NOMO-1 treated with DMSO at 0.1 percent for 48 hours (cell line): Measurements from ENCODE around the gene LRIG3.
"Not testable (repeated sequence)": the region's sequence is repeated elsewhere in the genome, so short reads cannot be mapped to it uniquely, and the experiment has no call there.

Experiments
- DNase-seq: peaks from one replicate; lab custom pipeline; 2025; ENCODE audit not compliant: unreplicated experiment; lab: John Stamatoyannopoulos, UW

Gene LRIG3

DNA sequence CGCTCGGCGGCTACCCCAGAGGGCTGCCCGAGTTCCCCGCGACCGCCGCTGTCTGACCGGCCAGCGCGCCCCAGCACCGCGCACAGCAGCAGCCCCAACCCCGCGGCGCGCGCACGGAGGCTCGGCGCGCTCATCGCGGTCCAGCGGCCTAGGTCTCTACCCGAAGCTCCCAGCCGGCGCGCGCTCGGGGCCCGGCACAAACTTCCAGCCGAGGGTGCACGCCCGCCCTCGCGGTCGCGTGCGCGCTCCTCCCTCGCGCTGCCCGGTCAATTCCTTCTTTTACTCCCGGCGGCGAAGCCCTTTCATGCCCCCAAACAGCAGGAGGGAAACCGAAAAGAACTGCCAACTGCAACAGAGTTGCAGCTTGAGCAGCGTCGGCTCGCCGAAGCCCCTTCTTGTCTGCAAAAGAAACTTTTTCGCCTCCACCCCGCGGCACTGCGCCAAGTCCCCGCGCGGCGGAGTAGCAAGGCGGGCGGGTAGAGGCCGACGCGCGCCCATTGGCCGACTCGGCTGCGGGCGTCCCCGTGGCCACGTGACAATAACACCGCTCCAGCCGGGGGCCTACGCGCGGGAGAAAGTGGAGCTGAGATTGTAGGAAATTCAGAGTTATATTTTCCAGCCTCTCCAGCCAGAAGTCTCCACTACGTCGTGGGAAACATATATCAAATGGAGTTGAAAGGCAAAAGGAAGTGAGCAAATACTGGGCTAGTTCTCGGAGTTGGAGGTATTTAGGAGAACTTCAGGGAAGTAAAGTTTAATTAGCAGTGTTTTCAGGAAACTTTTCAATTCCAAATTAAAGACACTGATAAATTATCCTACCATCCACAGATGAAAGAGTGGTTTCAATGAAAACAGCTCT, at the start of gene LRIG3:
Gene LRIG3, minus strand, starts transcription at position 403 of the 859 bp plus-strand sequence. Its CDS starts 269 bp downstream, at position 134.
- DNase-seq, result no peak

DNA sequence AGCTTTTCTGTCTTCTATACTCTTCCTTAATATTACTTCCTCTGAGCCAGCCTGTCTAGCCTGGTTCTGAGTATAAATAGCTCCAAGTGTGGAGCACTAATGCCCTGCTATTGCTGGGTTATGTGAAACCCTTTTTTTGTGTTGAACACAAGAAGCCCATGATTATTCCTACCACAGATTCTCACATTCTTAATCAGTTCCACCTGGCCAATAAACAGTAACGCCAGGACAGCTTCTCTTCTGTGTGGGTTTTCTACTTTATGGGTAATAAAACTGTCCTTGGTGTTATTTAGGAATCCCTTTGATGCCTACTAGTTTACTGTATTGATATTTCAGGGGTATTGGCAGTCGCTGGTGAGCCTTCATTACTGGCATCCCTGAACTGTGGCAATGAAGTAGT, 48.9 kb upstream of the LRIG3 start:
- no peak for DNase-seq

DNA sequence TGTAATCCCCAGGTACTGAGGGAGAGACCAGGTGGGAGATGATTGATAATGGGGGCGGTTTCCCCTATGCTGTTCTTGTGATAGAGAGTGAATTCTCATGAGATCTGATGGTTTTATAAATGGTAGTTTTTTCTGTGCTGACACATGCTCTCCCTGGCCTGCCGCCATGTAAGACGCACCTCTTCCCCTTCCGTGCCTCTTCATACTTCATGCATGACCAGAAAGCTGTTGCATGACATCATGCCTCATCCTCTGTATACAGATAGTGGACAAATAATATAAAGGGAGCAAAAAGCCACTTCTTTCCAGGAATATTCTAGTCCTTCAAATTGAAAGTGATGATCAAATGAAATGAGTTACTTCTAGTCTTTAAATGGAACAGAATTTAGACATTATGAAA, 47.3 kb upstream of the LRIG3 start:
- DNase-seq, result no peak

DNA sequence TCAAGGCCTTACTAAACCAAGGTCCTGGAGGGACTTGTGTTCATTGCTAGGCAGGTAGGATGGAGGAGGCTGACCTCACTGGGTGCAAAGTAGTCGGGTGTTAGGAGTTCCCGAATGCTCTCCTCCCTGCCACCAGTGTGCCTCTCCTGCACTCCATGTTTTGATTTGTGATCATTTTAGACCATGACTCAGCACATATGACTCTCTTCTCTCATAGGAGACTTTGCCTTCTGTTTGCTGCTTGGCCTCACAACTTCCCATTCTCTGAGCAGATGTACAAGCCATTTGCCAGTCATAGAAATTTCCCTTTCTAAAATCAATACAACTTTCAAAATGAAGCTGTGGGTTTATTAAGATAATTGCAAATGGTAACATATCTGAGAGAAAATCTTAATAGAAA, 46.6 kb upstream of the LRIG3 start:
- DNase-seq, result no peak

DNA sequence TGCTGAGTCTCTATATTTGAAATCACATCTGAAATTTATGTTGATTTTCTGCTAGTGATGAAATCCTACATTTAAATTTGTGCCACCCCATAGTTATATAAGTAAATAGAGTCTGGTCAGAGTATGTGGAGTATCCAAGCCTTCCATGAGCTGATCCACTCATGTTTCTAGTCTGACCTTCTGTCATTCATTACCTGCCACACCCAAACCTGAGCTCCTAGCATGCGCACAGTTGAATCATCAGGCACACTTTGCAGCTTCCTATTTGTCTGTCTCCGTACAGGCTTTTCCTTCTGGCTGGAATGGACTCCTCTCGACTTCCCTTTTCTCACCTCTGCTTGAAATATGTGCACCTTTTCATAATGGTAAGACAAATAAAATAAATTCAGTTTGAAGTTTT, 45.3 kb upstream of the LRIG3 start:
- no peak for DNase-seq

GRCh38 chr12:58963844-58964243, 43.5 kb upstream of the LRIG3 start:
- no peak for DNase-seq

GRCh38 chr12:58961906-58962305, 41.6 kb upstream of the LRIG3 start:
- DNase-seq, result no peak

GRCh38 chr12:58961166-58961565, 40.9 kb upstream of the LRIG3 start:
- no peak for DNase-seq

- DNase-seq, result no peak
Measured at GRCh38 chr12:58959639-58960300, 39.5 kb upstream of the LRIG3 start.

- no peak for DNase-seq
Measured at GRCh38 chr12:58957298-58957697, 37.0 kb upstream of the LRIG3 start.

DNA sequence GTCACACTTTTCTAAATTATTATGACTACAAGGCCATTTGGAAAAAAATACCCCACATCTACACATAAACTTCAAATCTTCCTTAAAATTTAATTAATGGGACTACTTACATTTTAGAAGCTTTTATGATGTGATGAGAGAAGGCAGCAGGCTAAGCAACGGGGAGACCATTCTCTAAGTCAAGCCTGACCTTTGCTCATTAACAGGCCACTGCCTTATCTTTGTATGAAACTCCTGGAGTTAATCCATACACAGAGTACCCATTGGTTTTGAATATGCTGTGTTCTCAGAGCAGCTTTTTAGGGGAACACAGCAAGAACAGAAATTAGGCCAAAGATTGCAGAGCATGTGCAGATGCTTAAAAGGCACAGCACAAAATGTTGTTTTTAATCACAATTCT, 35.5 kb upstream of the LRIG3 start:
- no peak for DNase-seq

DNA sequence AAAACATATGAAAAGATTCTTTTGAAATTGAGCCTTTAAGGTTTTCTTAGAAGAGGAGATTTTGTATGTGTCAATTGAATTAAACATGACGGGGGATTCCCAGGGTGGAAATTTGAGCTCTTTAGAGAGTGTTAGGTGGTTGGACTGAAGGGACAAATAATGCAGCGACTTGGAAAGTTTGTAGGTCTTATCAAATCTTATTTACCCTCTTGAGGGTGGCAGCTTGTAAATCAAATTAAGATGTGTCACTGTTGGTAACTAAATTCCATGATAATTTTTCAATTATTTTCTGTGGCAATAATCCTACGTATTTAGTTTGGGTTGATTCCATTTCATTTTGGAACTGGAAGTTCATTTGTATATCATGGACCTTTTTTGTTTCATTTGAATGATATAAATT, 33.7 kb upstream of the LRIG3 start:
- no peak for DNase-seq

DNA sequence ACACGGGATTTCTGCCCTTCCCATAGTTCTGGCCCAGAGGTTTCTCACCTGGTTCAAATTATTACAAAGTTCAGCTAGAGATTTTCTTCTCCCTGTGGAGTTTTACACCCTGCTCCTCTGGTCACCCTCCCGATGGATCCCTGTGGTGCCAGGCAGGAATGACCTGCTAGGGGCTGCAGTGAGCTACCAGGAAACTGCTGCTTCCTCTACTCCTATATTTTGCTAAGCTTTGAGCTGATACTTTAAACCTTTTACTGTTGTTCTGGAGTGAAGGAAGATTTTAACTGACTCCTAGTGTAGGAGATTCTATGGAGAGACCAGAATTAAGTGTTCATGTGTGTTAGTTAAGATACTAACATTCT, 30.4 kb upstream of the LRIG3 start:
- no peak for DNase-seq

GRCh38 chr12:58949954-58950738, 29.8 kb upstream of the LRIG3 start:
- DNase-seq, result not testable (repeated sequence)

GRCh38 chr12:58943079-58943478, 22.8 kb upstream of the LRIG3 start:
- no peak for DNase-seq

DNA sequence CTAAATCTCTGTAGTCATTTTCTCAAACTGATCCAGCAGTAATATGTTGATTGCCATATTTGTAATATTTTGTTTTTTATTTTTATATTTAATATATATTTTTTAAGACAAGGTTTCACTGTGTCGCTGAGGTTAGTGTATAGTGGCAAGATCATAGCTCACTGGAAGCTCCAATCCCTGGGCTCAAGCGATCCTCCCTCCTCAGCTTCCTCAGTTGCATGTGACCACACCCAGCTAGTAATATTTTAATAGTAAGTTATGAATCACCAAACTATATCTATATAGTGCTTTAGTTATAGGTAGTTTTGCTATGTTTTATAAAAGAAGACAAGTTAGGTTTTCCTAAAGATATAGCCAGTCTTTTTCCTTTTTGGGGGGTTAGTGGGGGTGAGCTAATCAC, 22.0 kb upstream of the LRIG3 start:
- no peak for DNase-seq

DNA sequence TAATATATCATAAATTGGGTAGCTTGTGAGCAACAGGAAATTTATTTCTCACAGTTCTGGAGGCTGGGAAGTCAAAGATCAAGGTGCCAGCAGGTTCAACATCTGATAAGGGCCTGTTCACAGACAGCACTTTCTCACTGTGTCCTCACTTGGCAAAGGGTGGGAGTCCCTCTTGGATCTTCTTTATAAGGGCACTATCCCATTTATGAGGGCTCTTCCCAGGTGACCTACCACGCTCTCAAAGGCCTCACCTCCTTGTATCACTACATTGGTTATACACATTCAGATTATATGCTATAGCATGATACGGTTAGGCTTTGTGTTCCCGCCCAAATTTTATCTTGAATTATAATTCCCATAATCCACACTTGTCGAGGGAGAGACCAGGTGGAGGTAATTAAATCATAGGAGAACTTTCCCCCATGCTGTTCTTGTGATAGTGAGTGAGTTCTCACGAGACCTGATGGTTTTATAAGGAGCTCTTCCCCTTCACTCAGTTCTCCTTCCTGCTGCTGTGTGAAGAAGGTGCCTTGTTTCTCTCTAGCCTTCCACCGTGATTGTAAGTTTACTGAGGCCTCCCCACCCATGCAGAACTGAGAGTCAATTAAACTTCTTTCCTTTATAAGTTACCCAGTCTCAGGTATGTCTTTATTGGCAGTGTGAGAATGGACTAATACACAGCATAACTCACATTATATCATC, 19.2 kb upstream of the LRIG3 start:
- no peak for DNase-seq

DNA sequence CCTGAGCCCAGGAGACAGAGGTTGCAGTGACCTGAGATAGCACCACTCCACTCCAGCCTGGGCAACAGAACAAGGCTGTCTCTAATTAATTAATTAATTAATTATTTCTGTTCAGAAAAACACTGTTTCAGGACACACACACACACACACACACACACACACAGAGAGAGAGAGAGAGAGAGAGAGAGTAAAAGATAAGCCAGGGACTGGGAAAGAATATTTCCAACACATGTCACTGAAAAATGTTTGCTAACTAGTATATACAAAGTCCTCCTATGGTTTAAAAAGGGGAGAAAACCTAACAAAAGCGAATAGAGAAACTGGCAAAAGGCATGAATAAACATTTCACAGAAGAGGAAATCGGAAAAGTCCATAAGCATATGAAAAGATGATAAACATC, 18.1 kb upstream of the LRIG3 start:
- DNase-seq, result no peak

GRCh38 chr12:58934528-58934927, 14.2 kb upstream of the LRIG3 start:
- no peak for DNase-seq

GRCh38 chr12:58932806-58933681, 12.7 kb upstream of the LRIG3 start:
- DNase-seq, result no peak
